Right ventricle myocardium superior (tissue), 1 donor: ENCODE measurements around the gene ZFTA. TPM values are rescaled to one million over a fixed set of nuclear protein-coding genes. Genes with fewer than 3 reads are reported as not detected.

Source experiments
- total RNA-seq: library from RNA; stranded (reverse); fragmentation: NEBNext Ultra II Directional; extraction: Animal tissue kit (Norgen Biotek cat#: 25700); gene quantifications from one replicate; pipeline ENCODE4 v1.2.1, GENCODE V29; 2021
- donor health status: DM: no; HTN: yes; CAD: no; lungs with severe emphysema.

The ZFTA gene
- total RNA-seq, 1 donor from 2014 or later: 12.5 TPM

Other genes starting within 250 kb of the ZFTA start
- gene PLAAT4, start 232.0 kb downstream of the ZFTA start, total RNA-seq: 28.3 TPM
- gene PLAAT2, start 205.4 kb downstream of the ZFTA start, total RNA-seq: 0.73 TPM
- 169 TPM for gene PLAAT3, start 154.3 kb downstream of the ZFTA start, total RNA-seq
- 12.8 TPM for gene ATL3, start 97.4 kb downstream of the ZFTA start, total RNA-seq
- gene RTN3, start 87.3 kb downstream of the ZFTA start, total RNA-seq: 41.2 TPM
- 11.3 TPM for gene SPINDOC, start 44.7 kb upstream of the ZFTA start, total RNA-seq
- gene MARK2, start 70.3 kb upstream of the ZFTA start, total RNA-seq: 35.8 TPM
- 9.9 TPM for gene RCOR2, start 148.4 kb upstream of the ZFTA start, total RNA-seq
- 20.9 TPM for gene NAA40, start 170.2 kb upstream of the ZFTA start, total RNA-seq
- gene COX8A, start 205.8 kb upstream of the ZFTA start, total RNA-seq: 1,182 TPM
- gene OTUB1, start 217.7 kb upstream of the ZFTA start, total RNA-seq: 52.2 TPM